GM18505 (cell line): ENCODE measurements around the gene MEP1B.

ENCODE experiments used
- ATAC-seq: cut with Tn5 transposase; IDR thresholded peaks from one replicate; pipeline ENCODE4 v1.9.1; 2021; ENCODE audit not compliant: unreplicated experiment
- POLR2A ChIP-seq: IDR thresholded peaks from 4 replicates; pipeline ENCODE4 v1.6.1; 2011; ENCODE audit warnings: borderline replicate concordance; ENCODE audit not compliant: insufficient read depth, insufficient read length; ENCODE audit errors: extremely low read depth

Gene MEP1B

DNA sequence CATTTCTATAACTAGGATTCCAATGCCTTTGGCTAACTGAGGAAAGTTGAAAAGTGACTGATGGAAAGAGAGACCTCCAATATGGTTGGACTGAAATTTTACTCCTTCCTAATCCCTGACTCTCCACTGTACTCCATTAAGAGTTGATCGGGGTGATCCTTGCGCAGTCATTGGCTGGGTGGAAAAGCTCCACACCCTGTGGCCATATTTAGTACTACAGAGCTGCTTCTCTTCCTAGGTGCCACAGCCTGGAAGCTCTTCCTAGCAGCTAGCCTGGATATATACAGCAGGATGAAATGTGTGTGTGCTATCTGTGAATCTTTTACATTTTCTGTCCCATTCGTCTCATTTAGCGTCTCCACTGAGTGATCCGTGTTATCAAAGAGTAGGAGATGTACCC lies 71.2 kb downstream of the MEP1B start:
- no peak for TF ChIP-seq POLR2A
- no peak for ATAC-seq

GRCh38 chr18:32262092-32262491 lies 72.3 kb downstream of the MEP1B start:
- TF ChIP-seq POLR2A = no peak
- no peak for ATAC-seq

- no peak for ATAC-seq
- TF ChIP-seq POLR2A = no peak
Observed at GRCh38 chr18:32264401-32264800, 74.6 kb downstream of the MEP1B start.

GRCh38 chr18:32267463-32267862 lies 77.6 kb downstream of the MEP1B start:
- no peak for TF ChIP-seq POLR2A
- no peak for ATAC-seq
